Peyer's patch (tissue), 4 donors: ENCODE results near the gene ZDHHC13. TPM values are rescaled to one million over a fixed set of nuclear protein-coding genes. Genes with fewer than 3 reads are reported as not detected.
"Not testable (repeated sequence)": the region's sequence is repeated elsewhere in the genome, so short reads cannot be mapped to it uniquely, and the experiment has no call there.

ENCODE experiments used
- DNase-seq, 3 donors: peaks; one replicate each; pipeline ENCODE4 v3.0.0-alpha.2; 2017 to 2019
- H3K27ac ChIP-seq, 4 donors: fragments of 200-600 bp; sonication (generic); one replicate each; pipeline ENCODE4 v1.5.1; 2016 to 2019
- H3K27me3 ChIP-seq, 2 donors: fragments of 200-600 bp; sonication (generic); one replicate each; pipeline ENCODE4 v1.5.1; 2019
- H3K36me3 ChIP-seq, 3 donors: fragments of 200-600 bp; sonication (generic); one replicate each; pipeline ENCODE4 v1.5.1; 2016 to 2019
- H3K4me1 ChIP-seq, 4 donors: fragments of 200-600 bp; sonication (generic); one replicate each; pipeline ENCODE4 v1.5.1; 2016 to 2019
- H3K4me3 ChIP-seq, 4 donors: fragments of 200-600 bp; sonication (generic); 1 replicate in 3 of 4; 2 replicates in 1 of 4; pipeline ENCODE4 v1.5.1; 2016 to 2019; ENCODE audit warnings: mild to moderate bottlenecking in 1 of 4
- H3K9me3 ChIP-seq, 4 donors: fragments of 200-600 bp; sonication (generic); one replicate each; pipeline ENCODE4 v1.5.1; 2016 to 2019; ENCODE audit warnings: mild to moderate bottlenecking in 1 of 4
- CTCF ChIP-seq, 6 experiments: fragments of 450-650 bp in 4 of 6; fragments of 200-600 bp in 2 of 6; sonication (generic) in 1 of 6; IDR thresholded peaks; one replicate each; pipeline ENCODE4 v1.5.1; 2017 to 2019; ENCODE audit warnings: antibody characterized with exemption in 6 of 6, mild to moderate bottlenecking in 3 of 6, moderate library complexity in 1 of 6
- POLR2A ChIP-seq, 2 donors: fragments of 450-650 bp; IDR thresholded peaks; one replicate each; pipeline ENCODE4 v1.5.1; 2017; ENCODE audit warnings: antibody characterized with exemption in 2 of 2, mild to moderate bottlenecking in 2 of 2, moderate library complexity in 2 of 2
- total RNA-seq, 4 donors: library from RNA; depleted of rRNA; stranded (reverse); fragments of >200 nt; gene quantifications; one replicate each; pipeline ENCODE4 v1.1.0, GENCODE V29; 2016

The ZDHHC13 gene
- total RNA-seq, 4 donors from 2014 or later = 10.7 to 34.6 (median 27.1) TPM

GRCh38 chr11:19111809-19112208 lies 5.2 kb upstream of the ZDHHC13 start:
- no peak for DNase-seq
- no peak overlapping the region for H3K4me3 ChIP-seq
- H3K4me1 ChIP-seq = no peaks in the 10 kb centered on the region
- H3K27me3 ChIP-seq = no peaks in the 10 kb centered on the region
- H3K9me3 ChIP-seq = no peaks in the 10 kb centered on the region
- no peaks in the 10 kb centered on the region for H3K36me3 ChIP-seq
- H3K27ac ChIP-seq = no peak overlapping the region
- TF ChIP-seq CTCF (IDR thresholded peaks at IDR 0.05) = no peak
- no peak for TF ChIP-seq POLR2A (IDR thresholded peaks at IDR 0.05)

- TF ChIP-seq POLR2A (IDR thresholded peaks at IDR 0.05) (no peak), CTCF (IDR thresholded peaks at IDR 0.05) (no peak)
- Histone ChIP-seq H3K4me1 (peaks cover 0 to 6% (median 3%) of the 10 kb centered on the region in 4 donors), H3K9me3 (no peaks in the 10 kb centered on the region), H3K27ac (peak overlapping the region; percentile 19 to 87 (median 80)), H3K27me3 (no peaks in the 10 kb centered on the region), H3K36me3 (no peaks in the 10 kb centered on the region), H3K4me3 (peak overlapping the region; percentile 85 to 100 (median 89))
- peak in 1 of 3 donors; percentile 15 for DNase-seq
These were observed 545 bp upstream of the ZDHHC13 start for GRCh38 chr11:19116276-19116970.

- TF ChIP-seq POLR2A (IDR thresholded peaks at IDR 0.05) = no peak
- TF ChIP-seq CTCF (IDR thresholded peaks at IDR 0.05) = no peak
- H3K4me3 ChIP-seq = peak overlapping the region; percentile 85 to 100 (median 89)
These were observed 761 bp downstream of the ZDHHC13 start for GRCh38 chr11:19117760-19118097.

DNA sequence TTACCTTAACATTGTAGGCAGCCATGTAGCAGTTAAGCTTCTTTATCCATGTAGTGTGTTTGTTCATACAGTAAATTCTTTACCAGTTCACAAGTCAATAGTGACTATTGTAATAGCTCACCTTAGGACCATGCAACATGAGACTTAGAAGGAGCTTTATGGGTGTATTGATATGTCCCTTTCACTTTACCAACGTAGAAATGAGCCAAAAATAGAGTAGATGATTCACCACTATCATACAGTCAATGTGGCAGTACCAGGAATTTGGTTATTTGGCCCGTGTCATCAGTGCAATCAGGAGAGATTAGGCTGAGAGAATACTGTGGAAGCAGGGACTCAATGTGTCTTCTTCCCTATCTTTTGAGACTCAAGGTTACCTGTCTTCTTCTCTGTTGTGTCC lies 4.7 kb downstream of the ZDHHC13 start:
- no peak for DNase-seq
- Histone ChIP-seq H3K27ac (no peak overlapping the region), H3K4me3 (no peak overlapping the region), H3K4me1 (peaks cover 0 to 6% (median 3%) of the 10 kb centered on the region in 4 donors), H3K27me3 (no peaks in the 10 kb centered on the region), H3K36me3 (peaks cover 0 to 8% (median 0%) of the 10 kb centered on the region in 3 donors), H3K9me3 (no peaks in the 10 kb centered on the region)
- TF ChIP-seq POLR2A (IDR thresholded peaks at IDR 0.05) (no peak), CTCF (IDR thresholded peaks at IDR 0.05) (no peak)

More at GRCh38 chr11:19117760-19118097, 761 bp downstream of the ZDHHC13 start:
- Histone ChIP-seq H3K36me3 (no peaks in the 10 kb centered on the region), H3K27ac (peak overlapping the region in 3 of 4 donors; percentile 78 to 87 (median 82)), H3K27me3 (no peaks in the 10 kb centered on the region), H3K9me3 (no peaks in the 10 kb centered on the region), H3K4me1 (peaks cover 0 to 6% (median 3%) of the 10 kb centered on the region in 4 donors)
- no peak for DNase-seq

DNA sequence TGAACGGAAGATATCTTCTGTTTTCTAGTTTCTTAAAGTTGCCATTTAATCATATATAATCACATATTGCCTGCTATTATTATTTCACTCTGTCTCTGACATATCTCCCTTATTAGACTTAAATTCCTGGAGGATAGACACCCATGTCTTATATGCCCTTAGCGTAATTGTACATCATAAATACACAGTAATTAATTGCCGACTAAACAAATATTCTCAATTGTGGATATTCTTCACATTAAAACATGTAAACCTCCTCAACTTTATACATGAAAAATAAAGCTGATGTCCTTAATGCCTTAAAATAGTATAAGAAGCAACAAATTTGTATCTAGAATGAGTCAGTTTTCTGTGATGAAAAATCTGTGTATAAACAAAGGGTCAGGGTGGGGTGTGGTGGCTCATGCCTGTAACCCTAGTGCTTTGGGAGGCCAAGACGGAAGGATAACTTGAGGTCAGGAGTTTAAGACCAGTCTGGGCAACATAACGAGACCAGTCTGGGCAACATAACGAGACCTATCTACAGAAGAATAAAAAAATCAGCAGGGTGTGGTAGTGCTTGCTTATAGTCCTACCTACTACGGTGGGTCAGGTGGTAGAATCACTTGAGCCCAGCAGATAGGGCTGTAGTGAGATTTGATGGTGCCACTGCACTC lies 6.1 kb downstream of the ZDHHC13 start:
- Histone ChIP-seq H3K27me3 (no peaks in the 10 kb centered on the region), H3K27ac (no peak overlapping the region), H3K4me3 (no peak overlapping the region), H3K9me3 (no peaks in the 10 kb centered on the region), H3K4me1 (peaks cover 0 to 2% (median under 1%) of the 10 kb centered on the region in 4 donors), H3K36me3 (peaks cover 0 to 11% (median 0%) of the 10 kb centered on the region in 3 donors)
- DNase-seq = no peak
- TF ChIP-seq CTCF (IDR thresholded peaks at IDR 0.05) = no peak
- TF ChIP-seq POLR2A (IDR thresholded peaks at IDR 0.05) = no peak

GRCh38 chr11:19126562-19127325 lies 9.8 kb downstream of the ZDHHC13 start:
- not testable (repeated sequence) for H3K9me3 ChIP-seq, H3K4me3 ChIP-seq, H3K27ac ChIP-seq, DNase-seq, H3K27me3 ChIP-seq, H3K4me1 ChIP-seq
- peaks cover 0 to 11% (median 0%) of the 10 kb centered on the region in 3 donors for H3K36me3 ChIP-seq
